Body of pancreas (tissue), 4 donors: Measurements from ENCODE around the gene DNAJA4.

Experiments
- CTCF ChIP-seq, 7 experiments: fragments of 450-650 bp in 4 of 7; fragments of 200-600 bp in 3 of 7; sonication (generic) in 3 of 7; IDR thresholded peaks; one replicate each; pipeline ENCODE4 v1.5.1; 2016 to 2019; ENCODE audit warnings: antibody characterized with exemption in 7 of 7
- POLR2A ChIP-seq, 3 donors: fragments of 450-650 bp; IDR thresholded peaks; one replicate each; pipeline ENCODE4 v1.6.1; 2016; ENCODE audit warnings: antibody characterized with exemption in 3 of 3, mild to moderate bottlenecking in 2 of 3

GRCh38 chr15:78233496-78233895, 30.9 kb upstream of the DNAJA4 start:
- TF ChIP-seq CTCF (IDR thresholded peaks at IDR 0.05) (no peak), POLR2A (IDR thresholded peaks at IDR 0.05) (no peak)
